K562 (cell line): ENCODE data around the gene SERPINF2. TPM values are rescaled to one million over a fixed set of nuclear protein-coding genes. Genes with fewer than 3 reads are reported as not detected.
A peak's percentile ranks its signal among the peaks of the same experiment; 100 is the strongest.
"Not testable (repeated sequence)": the region's sequence is repeated elsewhere in the genome, so short reads cannot be mapped to it uniquely, and the experiment has no call there.

Experiments
- ATAC-seq: fragments of 200-7000 bp; cut with Tn5 transposase; 3 replicates; pipeline ENCODE4 v1.9.1; 2020; ENCODE audit warnings: moderate library complexity
- BruUV-seq: library from RNA; stranded (reverse); fragments of 400-500 nt; replicated peaks from 2 replicates; lab custom pipeline; 2021; lab: Mats Ljungman, UMichigan
- CTCF ChIA-PET: fragments of 300-600 bp; formaldehyde crosslinking; extraction: SDS; loops from one replicate; lab custom pipeline; 2021; ENCODE audit warnings: low intra/inter-chr PET ratio; lab: Yijun Ruan, JAX
- POLR2A ChIA-PET: fragments of 300-600, 350-650 bp; sonication (Branson Sonifier 250); formaldehyde crosslinking; extraction: SDS; loops from one replicate; lab custom pipeline; 2021; ENCODE audit warnings: antibody characterized with exemption, inconsistent platforms; lab: Yijun Ruan, JAX
- DNase-seq, 4 experiments: peaks; one replicate each; pipeline versions ENCODE4 v3.0.0 to v3.0.0-alpha.2; 2011 to 2018; ENCODE audit warnings: low spot score in 3 of 4, mixed read lengths in 3 of 4; ENCODE audit errors: extremely low read depth in 1 of 4
- FAIRE-seq: peaks from 2 replicates; lab custom pipeline; 2011; peaks lifted over from hg19 to GRCh38; lab: Jason Lieb, UNC
- H2AFZ ChIP-seq: 2 replicates; pipeline ENCODE4 v1.6.0; 2011; ENCODE audit warnings: low read depth, low read length, control low read depth, inconsistent platforms
- H3K27ac ChIP-seq: fragments of 200-600 bp; 3 replicates; pipeline ENCODE4 v1.8.0; 2011; ENCODE audit warnings: low read depth, mild to moderate bottlenecking, control low read depth, inconsistent platforms, low read length, moderate library complexity, mixed read lengths; ENCODE audit errors: extremely low read depth
- H3K27me3 ChIP-seq, 2 experiments: fragments of 300-600 bp in 1 of 2; 2 replicates in 1 of 2; 3 replicates in 1 of 2; pipeline versions ENCODE4 v1.6.0 to v1.8.0; 2011; ENCODE audit warnings: inconsistent platforms in 2 of 2, low read length in 2 of 2, mild to moderate bottlenecking in 1 of 2, mixed read lengths in 1 of 2, moderate library complexity in 1 of 2; ENCODE audit not compliant: control insufficient read depth in 2 of 2, insufficient read depth in 2 of 2
- H3K36me3 ChIP-seq: fragments of 300-600 bp; 3 replicates; pipeline ENCODE4 v1.8.0; 2011; ENCODE audit warnings: mild to moderate bottlenecking, low read length, inconsistent platforms; ENCODE audit not compliant: control insufficient read depth, insufficient read depth
- H3K4me1 ChIP-seq, 2 experiments: fragments of 200-600 bp in 1 of 2; replicated peaks in 1 of 2; 2 replicates in 1 of 2; 3 replicates in 1 of 2; pipeline versions ENCODE4 v1.5.1 to v1.8.0; 2011; ENCODE audit warnings: inconsistent platforms in 2 of 2, low read length in 2 of 2, mild to moderate bottlenecking in 1 of 2, mixed read lengths in 1 of 2, moderate library complexity in 1 of 2; ENCODE audit not compliant: control insufficient read depth in 2 of 2, insufficient read depth in 2 of 2
- H3K4me2 ChIP-seq: 2 replicates; pipeline ENCODE4 v1.6.1; 2011; ENCODE audit warnings: low read length, control low read depth, inconsistent platforms, mixed read lengths; ENCODE audit not compliant: insufficient read depth
- H3K4me3 ChIP-seq: fragments of 200-600 bp; sonication (generic), shearing (Covaris generic); 2 replicates; pipeline ENCODE4 v1.5.1; 2016; ENCODE audit warnings: control low read depth, inconsistent platforms
- H3K79me2 ChIP-seq: fragments of 200-600 bp; 3 replicates; pipeline ENCODE4 v1.8.0; 2011; ENCODE audit warnings: low read length, inconsistent platforms; ENCODE audit not compliant: control insufficient read depth, insufficient read depth
- H3K9ac ChIP-seq, 2 experiments: 2 replicates each; pipeline versions ENCODE4 v1.6.0 to v1.6.1; 2011; ENCODE audit warnings: low read depth in 2 of 2, low read length in 2 of 2, control low read depth in 1 of 2, inconsistent platforms in 1 of 2, mild to moderate bottlenecking in 1 of 2, mixed read lengths in 1 of 2; ENCODE audit not compliant: insufficient read depth in 1 of 2
- H3K9me1 ChIP-seq: one replicate; pipeline ENCODE4 v1.6.0; 2011; ENCODE audit warnings: inconsistent platforms, mild to moderate bottlenecking, low read length, moderate library complexity; ENCODE audit not compliant: control insufficient read depth, insufficient read depth
- H3K9me3 ChIP-seq: replicated peaks from 2 replicates; pipeline ENCODE4 v1.5.1; 2011; ENCODE audit warnings: low read depth, low read length, inconsistent platforms; ENCODE audit not compliant: control insufficient read depth, insufficient read depth
- H4K20me1 ChIP-seq: replicated peaks from 2 replicates; pipeline ENCODE4 v1.6.1; 2011; ENCODE audit warnings: low read length, inconsistent platforms, mixed read lengths; ENCODE audit not compliant: control insufficient read depth, insufficient read depth
- CEBPB ChIP-seq: fragments of 450-650 bp; IDR thresholded peaks from 2 replicates; pipeline ENCODE4 v1.6.1; 2016; ENCODE audit warnings: missing genetic modification characterization, missing compliant biosample characterization
- IRF9 ChIP-seq: fragments of 450-650 bp; IDR thresholded peaks from 2 replicates; pipeline ENCODE4 v1.6.1; 2016; ENCODE audit warnings: missing biosample characterization, missing genetic modification characterization
- MAFK ChIP-seq: IDR thresholded peaks from 2 replicates; pipeline ENCODE4 v1.6.1; 2011; ENCODE audit warnings: low read length, improper control_type of control experiment
- POLR2B ChIP-seq: fragments of 450-650 bp; IDR thresholded peaks from 2 replicates; pipeline ENCODE4 v1.6.1; 2018; ENCODE audit warnings: low read depth; ENCODE audit not compliant: partially characterized antibody
- SAFB2 ChIP-seq: fragments of 200-400 bp; formaldehyde crosslinking; IDR thresholded peaks from 2 replicates; pipeline ENCODE4 v1.6.1; 2018; ENCODE audit warnings: borderline replicate concordance, low read length, low read depth, moderate library complexity; ENCODE audit not compliant: severe bottlenecking
- SMAD1 ChIP-seq: fragments of 150-350 bp; IDR thresholded peaks from 2 replicates; pipeline ENCODE4 v1.6.1; 2014; ENCODE audit warnings: low read length, low read depth; ENCODE audit not compliant: partially characterized antibody
- STAG1 ChIP-seq: sonication (generic); formaldehyde crosslinking; IDR thresholded peaks from 2 replicates; pipeline ENCODE4 v1.5.0; 2020; ENCODE audit warnings: missing genetic modification reagents, borderline replicate concordance
- ZFPM2 ChIP-seq: fragments of 250-450 bp; sonication (Bioruptor Pico); IDR thresholded peaks from 2 replicates; pipeline ENCODE4 v1.5.1; 2022; ENCODE audit warnings: mild to moderate bottlenecking
- WGBS: fragments of 100-300 bp; shearing (Covaris generic); methylation state at CpG from one replicate; pipeline ENCODE4 v1.1.6; 2016; ENCODE audit warnings: low coverage, mixed read lengths; ENCODE audit not compliant: insufficient coverage; ENCODE audit errors: missing lambda C conversion rate; 5-methylcytosine and 5-hydroxymethylcytosine counted together
- in situ Hi-C: fragments of 300-500 bp; cut with MboI; formaldehyde crosslinking; loops from 4 replicates; pipeline ENCODE4 v1.15.0; 2018; ENCODE audit warnings: inconsistent platforms, mixed read lengths
- intact Hi-C: fragments of 100-400 bp; cut with micrococcal nuclease; formaldehyde crosslinking; loops from 2 replicates; pipeline ENCODE4 v1.14.2; 2022
- polyA plus RNA-seq, 8 experiments: library from polyadenylated mRNA; depleted of rRNA in 4 of 8; stranded (reverse) in 5 of 8; unstranded in 3 of 8; fragments of >200 nt; fragmentation: Nextera tagmentation in 2 of 8; fragmentation: Illumina TruSeq in 1 of 8; extraction: Ambion mirVana in 2 of 8; extraction: Trizol in 1 of 8; gene quantifications; 2 replicates each; pipeline versions ENCODE4 v1.2.1 to v1.2.3, GENCODE V29; 2011 to 2014; ENCODE audit warnings: inconsistent platforms in 1 of 8, missing spikeins in 1 of 8
- total RNA-seq, 7 experiments: library from RNA; depleted of rRNA in 6 of 7; stranded (reverse); fragments of >200 nt in 6 of 7; fragmentation: Illumina TruSeq in 2 of 7; extraction: Trizol in 2 of 7; gene quantifications; 2 replicates each; pipeline versions ENCODE4 v1.2.1 to v1.2.3, GENCODE V29; 2011 to 2021; ENCODE audit warnings: low replicate concordance in 1 of 7

SERPINF2 gene
- total and polyA plus RNA-seq, 9 of the 15 experiments (the other 6 are each of a cell fraction or from before 2014, with no cell fraction given), result 0.22 TPM; not detected in 8

- TF ChIP-seq CEBPB (tag) (no peak), MAFK (no peak), SAFB2 (no peak), ZFPM2 (CRISPR knock-in tag) (no peak), POLR2B (no peak), SMAD1 (peak; percentile 16)
These were observed 6.1 kb upstream of the SERPINF2 start (continued) for GRCh38 chr17:1736348-1737281.

- H4K20me1 ChIP-seq, result no peaks in the 10 kb centered on the region
- no peaks in the 10 kb centered on the region for H3K79me2 ChIP-seq
- 89% methylated on average over 12 of the region's 21 CpGs for WGBS
- peak overlapping the region in 1 of 2 experiments; percentile 76; a peak in 2 of 4 replicates for H3K9ac ChIP-seq
- ATAC-seq, result no peak
- no TSS peak for BruUV-seq
- H3K4me1 ChIP-seq, result peaks cover 7 to 44% of the 10 kb centered on the region in 2 experiments
- ChIA-PET CTCF (no interaction called here), POLR2A (interaction anchor here (0.6 to 3.6 kb wide), 3 partner anchors 11 to 103 kb away, joined by 3 to 16 read pairs (median 3); no protein-coding TSS in a partner anchor)
- TF ChIP-seq IRF9 (tag) (no peak), STAG1 (CRISPR knock-in tag) (0 out of 2 replicates have a peak, but pooled peaks have one; percentile 8)
- no peak overlapping the region for H3K4me3 ChIP-seq
- peaks cover 11% of the 10 kb centered on the region; the same call in 1 of the 3 replicates for H3K36me3 ChIP-seq
- no peaks in the 10 kb centered on the region for H3K9me1 ChIP-seq
- no peak overlapping the region for H2AFZ ChIP-seq
- H3K4me2 ChIP-seq, result no peak overlapping the region
- H3K27me3 ChIP-seq, result peaks cover 5 to 12% of the 10 kb centered on the region in 2 experiments; a peak in 4 of 5 replicates
- intact Hi-C loops (no loop called here), in situ Hi-C loops (no loop called here)
- H3K27ac ChIP-seq, result no peak overlapping the region
- no peaks in the 10 kb centered on the region for H3K9me3 ChIP-seq
- no peak for FAIRE-seq
- DNase-seq, result no peak
These were observed 5.0 kb upstream of the SERPINF2 start for GRCh38 chr17:1737531-1738291.

- H3K4me3 ChIP-seq, POLR2A ChIA-PET, in situ Hi-C loops, H3K4me2 ChIP-seq, H2AFZ ChIP-seq, H3K36me3 ChIP-seq, H3K9me3 ChIP-seq, H3K9me1 ChIP-seq, CTCF ChIA-PET, ATAC-seq, H4K20me1 ChIP-seq, intact Hi-C loops, H3K79me2 ChIP-seq, FAIRE-seq, DNase-seq, BruUV-seq, H3K27ac ChIP-seq: not testable (repeated sequence)
- Histone ChIP-seq H3K9ac (0 out of 4 replicates have a peak overlapping the region, but pooled peaks of 1 of the 2 experiments have one; percentile 17), H3K27me3 (peaks cover 5 to 12% of the 10 kb centered on the region in 2 experiments; a peak in 4 of 5 replicates), H3K4me1 (peaks cover 2 to 29% of the 10 kb centered on the region in 2 experiments)
- WGBS, result 2% methylated on average over 4 of the region's 7 CpGs
These were observed 772 bp upstream of the SERPINF2 start for GRCh38 chr17:1741899-1742298.
